GM21381 (cell line): Measurements from ENCODE around the gene SPECC1.

Source experiments
- ATAC-seq: cut with Tn5 transposase; IDR thresholded peaks from one replicate; pipeline ENCODE4 v1.9.1; 2021; ENCODE audit warnings: mild to moderate bottlenecking, moderate library complexity; ENCODE audit not compliant: unreplicated experiment

Gene SPECC1

DNA sequence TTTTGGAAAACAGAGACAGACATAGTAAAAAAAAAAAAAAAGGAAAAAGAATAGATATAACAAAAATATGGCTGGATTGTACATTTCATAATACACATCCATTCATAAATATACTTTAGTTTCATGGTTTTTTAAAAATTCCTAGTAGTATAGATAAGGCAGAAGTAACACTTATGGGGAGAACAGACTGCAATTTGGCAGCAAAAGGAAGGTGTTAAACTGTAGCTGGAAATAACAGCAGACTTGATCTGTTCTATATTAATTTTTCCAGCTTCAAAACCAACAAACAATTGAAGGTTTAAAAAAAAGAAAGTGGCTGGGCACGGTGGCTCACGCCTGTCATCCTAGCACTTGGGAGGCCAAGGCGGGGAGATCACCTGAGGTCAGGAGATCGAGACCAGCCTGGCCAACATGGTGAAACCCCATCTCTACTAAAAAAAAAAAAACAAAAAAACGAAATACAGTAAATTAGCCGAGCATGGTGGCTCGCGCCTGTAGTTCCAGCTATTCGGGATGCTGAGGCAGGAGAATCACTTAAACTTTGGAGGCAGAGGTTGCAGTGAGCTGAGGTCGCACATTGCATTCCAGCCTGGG is 191.8 kb downstream of the SPECC1 start:
- no peak for ATAC-seq

DNA sequence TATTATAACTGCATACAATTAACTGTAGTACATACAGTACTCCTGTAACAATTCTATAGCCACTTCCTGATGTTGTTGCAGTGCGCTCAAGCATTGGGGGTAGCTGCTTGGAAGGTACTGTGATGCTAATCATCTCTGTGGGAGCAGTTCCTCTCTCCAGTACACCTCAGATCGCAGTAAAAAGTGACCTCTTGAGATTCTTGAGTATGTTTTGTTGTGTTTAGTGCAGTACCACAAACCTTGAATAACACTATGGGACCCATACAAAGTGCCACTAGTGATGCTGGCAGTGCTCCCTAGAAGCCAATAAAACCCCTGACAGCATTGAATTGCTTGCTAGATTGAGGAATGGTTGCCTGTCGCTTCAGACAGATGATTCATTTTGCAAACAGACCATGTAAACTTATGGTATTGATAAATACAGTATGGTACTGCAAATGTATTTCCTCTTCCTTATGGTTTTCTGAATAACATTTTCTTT is 193.0 kb downstream of the SPECC1 start:
- no peak for ATAC-seq

DNA sequence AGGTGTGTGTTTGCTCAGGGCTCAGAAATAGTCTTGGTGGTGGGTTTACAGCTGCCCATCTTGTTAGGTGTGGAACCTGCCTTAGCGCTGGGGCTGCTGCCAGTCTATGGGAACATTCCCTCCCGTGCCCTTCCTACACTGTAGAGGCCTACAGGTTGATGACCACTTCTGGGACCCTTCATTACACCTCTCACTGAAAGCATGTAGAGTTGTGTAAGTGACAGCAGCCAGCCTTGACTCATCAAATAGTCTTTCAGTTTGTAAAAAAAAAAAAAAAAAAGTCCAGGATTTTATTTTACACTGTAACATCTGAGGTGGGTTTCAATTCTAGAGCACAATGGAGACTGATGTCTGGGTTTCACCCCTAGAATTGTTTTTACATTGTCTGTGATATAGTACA is 193.9 kb downstream of the SPECC1 start:
- no peak for ATAC-seq

DNA sequence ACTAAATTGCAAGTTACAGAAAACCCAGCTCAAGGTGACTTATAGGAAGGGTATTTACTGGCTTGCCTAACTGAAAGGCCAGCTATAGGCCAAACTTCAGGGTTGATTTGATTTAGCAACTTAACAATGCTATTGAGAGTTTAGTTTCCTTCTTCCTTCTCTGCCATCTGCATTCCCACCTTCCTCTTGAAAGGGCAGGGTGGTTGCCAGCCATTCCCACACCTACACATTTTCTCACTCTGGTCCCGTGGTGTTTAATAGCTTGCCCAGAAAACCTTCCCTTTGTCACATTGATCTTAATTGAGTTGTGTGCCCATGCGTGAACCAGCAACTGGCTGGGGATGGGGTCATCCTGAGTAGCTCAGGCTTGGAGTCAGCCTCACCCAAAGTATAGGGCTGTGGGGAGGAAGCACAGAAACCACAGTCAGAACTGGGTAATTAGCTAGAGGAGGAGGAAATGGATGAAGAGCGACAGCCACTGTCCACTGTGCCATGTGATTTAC is 194.7 kb downstream of the SPECC1 start:
- ATAC-seq = no peak

DNA sequence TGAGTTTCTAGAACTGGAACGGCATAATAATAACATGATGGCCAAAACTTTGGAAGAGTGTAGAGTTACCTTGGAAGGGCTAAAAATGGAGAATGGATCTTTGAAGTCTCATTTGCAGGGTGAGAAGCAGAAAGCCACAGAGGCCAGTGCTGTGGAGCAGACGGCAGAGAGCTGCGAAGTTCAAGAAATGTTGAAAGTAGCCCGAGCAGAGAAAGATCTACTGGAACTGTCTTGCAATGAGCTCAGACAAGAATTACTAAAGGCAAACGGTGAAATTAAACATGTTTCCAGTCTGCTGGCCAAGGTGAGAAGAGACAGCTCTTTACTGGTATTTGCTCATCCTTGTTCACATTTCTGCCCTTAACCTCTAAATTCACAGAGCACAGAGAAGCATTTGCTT is 196.4 kb downstream of the SPECC1 start:
- ATAC-seq = no peak

DNA sequence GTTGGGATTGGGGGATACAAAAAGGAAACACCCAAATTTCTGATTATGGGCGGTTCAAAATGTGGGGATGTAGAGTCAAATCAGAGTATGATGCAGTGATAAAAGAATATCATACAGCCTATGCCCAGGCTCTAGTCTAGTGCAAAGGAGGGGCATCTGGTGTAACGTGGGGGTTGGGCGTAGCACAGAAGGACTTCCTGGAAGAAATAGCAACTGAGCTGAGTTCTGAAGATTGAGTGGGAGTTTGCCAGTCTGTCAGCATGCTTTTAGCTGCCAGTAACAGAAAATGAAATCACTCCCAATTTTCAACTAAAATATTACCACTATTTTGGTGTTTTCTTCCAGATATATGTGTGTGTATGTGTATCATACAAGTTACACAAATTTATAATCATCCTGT is 196.9 kb downstream of the SPECC1 start:
- no peak for ATAC-seq

DNA sequence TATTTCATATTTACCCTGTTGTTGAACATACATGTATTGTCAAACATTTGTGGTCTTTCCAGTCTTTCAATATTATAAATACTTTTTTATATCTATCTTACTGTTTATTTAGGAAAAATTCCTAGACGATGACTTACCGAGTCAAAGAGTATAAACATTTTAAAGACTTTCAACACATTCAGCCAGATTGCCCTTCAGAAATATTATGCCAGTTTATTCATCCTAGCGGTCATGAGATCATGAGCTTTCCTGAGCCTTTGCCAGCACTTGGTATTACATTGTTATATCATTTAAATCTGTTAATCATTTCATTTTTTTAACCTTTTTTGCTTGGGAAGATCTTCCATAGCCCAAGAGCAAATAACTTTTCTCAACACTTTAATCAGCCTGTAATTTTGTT is 197.4 kb downstream of the SPECC1 start:
- no peak for ATAC-seq

DNA sequence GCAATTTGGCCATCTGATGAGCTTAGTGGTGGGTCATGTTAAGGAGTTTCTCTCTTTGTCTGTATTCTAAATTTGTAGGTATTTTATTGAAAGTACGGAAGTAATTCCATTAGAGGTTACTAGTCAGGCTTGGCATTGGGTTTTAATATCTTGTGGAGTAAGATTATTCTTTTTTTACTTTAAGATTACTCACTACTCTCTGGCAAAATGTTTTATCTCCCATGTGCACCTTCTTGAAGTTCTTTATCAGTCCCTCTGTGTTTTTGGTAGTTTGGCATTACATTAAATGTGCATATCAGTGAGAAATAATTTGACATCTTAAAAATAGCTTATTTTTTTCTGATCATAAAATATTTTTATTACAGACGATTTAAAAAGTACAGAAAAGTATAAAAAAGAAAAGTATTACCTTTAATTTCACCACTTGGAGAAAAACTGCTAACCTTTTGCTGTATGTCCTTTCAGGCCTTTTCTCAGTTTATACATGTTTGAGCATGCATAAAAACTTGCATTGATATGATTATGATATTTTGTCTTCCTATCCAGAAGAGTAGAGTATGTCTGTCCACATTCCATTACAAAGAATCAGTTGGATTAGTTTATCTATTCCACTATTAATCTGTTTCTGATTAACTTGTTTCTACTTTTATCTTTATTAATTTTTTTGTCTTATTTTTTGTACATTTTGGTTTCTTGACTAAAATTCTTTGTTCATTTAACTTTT is 198.3 kb downstream of the SPECC1 start:
- no peak for ATAC-seq

DNA sequence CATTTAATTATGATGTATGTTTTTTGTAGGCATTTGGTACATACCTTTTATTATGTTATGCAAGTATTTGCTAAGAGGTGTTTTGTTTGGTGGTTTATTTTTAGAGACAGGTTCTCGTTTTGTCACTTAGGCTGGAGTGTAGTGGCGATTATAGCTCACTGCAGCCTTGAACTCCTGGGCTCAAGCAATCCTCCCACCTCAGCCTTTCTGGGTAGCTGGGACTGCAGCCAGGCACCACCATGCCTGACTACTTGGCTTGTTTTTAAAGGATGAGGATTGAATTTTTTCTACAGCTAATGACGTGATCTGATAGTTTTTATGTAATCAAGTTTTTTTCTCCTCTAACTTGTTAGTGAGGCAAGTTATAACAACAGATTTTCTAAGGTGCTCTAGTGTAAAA is 199.6 kb downstream of the SPECC1 start:
- no peak for ATAC-seq

DNA sequence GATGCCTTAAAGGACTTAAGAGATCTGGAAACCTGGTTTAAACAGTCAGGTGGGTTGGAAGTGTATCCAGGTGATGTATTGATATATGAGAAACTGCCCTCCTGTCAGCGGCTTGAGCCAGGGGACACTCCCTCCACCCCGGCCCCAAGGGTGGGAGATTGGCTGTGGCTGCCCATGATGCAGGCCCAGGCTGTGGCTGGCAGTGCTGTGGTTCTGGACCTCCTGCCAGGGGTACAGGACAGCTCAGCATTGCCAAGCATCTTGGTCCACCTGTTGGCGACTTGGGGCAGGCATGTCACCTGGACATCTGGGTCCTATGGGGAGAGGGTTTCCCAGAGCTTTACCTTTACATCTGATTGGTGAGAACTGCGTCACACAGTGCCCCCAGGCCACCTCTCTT is 201.0 kb downstream of the SPECC1 start:
- no peak for ATAC-seq

DNA sequence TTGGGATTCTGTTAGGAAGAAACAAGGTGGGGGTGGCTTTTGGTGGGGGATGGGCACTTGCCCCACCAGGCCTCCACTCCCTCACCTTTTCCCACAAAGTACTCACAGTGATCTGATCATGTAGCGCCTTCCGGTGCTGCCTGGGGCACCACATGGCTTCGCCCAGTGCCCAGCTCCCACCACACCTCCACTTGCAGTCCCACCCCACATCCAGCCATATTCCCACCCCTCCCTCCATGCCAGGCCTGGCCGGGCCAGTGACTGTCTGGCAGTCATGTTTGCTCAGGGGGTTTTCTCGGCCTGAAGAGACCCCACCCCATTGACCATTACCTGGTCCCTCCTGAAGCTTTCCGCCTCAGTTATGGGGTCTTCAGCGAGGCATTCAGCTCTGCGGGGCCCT is 201.5 kb downstream of the SPECC1 start:
- no peak for ATAC-seq

DNA sequence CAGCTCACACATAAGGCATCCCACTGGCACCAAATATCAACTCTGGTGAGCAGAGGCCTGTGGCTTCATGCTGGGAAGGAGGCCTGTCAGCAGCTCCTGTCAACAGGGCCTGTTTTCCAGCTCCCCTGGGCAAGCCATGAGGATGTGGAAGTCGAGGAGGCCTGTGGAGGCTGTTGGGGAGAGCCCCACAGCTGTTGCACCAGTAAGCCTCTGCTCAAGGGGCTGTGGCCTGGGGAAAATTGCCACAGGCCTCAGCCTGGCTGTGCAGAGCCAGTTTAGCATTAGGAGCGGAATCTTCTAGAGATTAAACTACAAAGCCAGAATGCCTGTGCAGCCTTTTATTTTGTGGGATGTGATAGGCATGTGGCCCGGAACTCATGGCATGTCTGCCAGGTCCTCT is 202.1 kb downstream of the SPECC1 start:
- no peak for ATAC-seq

DNA sequence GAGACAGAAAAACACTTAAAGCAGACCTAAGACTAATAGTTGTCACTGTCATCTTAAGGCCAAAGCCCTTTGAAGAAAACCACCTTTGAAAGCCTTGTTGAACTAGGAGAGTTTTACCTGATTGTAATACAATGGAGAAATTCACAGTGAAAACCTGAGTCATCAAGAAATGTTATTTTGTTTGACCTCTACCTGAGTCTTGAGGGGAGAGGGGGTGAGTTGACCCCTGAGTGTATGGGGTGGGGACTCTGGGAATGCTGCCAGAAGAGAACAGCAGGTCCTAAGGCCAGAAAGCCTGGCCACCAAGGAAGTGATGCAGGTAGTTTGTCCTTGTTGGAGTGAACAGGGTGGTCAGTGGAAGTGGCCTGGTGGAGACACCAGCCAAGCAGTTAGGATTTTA is 204.3 kb downstream of the SPECC1 start:
- no peak for ATAC-seq

DNA sequence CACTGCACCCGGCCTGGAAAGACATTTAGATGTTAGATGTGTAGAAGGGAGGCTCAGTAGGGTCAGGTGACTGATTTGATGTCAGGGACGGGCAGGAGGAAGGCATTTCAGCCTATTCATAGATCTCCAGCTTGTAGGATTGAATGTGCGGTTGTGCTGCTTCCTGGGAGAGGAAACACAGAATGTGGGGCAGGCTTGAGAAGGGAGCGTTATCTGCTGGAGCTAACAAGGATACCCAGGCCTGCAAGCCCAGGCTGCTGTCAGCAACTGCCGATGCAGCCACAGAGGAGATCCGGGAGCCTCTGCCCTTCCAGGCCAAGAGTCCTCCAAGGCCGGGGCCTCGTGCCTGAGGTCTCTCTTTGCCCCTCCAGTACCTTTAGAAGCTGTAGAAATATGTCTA is 205.6 kb downstream of the SPECC1 start:
- ATAC-seq = no peak

DNA sequence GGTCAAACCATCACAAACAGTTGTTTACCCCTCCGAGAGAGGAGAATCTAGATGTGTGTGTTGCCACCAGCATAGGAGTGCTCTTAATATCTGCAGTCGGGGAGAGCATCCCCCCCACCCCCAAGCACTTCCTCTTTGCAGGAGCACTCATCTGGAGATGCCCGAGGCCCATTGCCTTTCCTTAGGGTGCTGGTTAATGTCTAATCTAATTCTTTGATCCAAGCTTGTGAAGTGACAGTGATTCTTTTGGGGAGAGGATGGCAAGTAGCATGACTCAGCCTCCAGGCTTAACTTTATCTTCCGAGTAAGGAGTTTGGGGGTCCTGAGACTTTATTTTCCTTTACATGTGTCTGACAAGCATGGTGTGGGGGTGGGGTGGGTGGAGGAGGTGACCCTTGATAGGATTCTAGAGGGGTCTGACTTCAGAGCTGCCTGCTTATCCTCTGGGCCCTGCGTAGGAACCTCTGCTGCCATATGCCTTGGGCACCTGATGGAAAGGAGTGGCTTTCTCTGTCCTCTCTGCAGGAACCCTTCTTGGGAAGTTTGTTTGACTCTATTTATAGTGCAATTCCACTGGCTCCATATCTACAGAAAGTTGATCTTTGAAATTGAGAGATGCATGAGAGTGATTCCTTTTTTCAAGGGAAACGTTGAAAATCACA is 207.1 kb downstream of the SPECC1 start:
- ATAC-seq = no peak

DNA sequence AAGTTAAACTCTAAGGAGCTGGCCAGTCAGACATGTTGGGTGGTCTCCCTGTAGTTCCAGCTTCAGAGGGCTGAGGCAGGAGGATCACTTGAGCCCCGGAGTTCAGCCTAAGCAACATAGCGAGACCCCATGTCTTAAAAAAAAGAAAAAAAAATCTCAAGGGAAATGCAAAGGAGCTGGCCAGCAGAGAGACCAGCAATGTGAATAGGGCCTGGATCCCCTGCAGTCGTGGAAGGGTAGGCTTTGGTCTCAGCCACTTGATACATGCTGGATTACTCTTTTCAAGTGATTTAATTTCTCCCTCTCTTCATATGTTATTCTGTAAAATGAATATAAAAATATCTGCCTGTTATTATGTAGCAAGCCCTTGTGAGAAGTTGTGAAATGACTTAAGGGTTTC is 207.7 kb downstream of the SPECC1 start:
- ATAC-seq = no peak

DNA sequence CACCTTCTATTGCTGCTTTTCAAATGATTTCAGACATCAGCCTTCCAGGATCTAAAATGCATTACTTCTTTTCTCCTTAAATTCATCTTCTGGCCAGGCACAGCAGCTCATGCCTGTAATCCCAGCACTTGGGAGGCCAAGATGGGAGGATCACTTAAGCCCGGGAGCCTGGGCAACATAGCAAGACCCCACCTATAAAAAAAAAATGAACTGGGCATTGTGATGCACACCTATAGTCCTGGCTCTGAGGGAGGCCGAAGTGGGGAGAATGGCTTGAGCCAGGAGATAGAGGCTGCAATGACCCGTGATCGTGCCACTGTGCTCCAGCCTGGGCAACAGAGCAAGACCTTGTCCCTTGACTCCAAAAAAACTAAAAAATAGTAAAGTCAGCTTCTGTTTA is 208.5 kb downstream of the SPECC1 start:
- ATAC-seq = no peak

DNA sequence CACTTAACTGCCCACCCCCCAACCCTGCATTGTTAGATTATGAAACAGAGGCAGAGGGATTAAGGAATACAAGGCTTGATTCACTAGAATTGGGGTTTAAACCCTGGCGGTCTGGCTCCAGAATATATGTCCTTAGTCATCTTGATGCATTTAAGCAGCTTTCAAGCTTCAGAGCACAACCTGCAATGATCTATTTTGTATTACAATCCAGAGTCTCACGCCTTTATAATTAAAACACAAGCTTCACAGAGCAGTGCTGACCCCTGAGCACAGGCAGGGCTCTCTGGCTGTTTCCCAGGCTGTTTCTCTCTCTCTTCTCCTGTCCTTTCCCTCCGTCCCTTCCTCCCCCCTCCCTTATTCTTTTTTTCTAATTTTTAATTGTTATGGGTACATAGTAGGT is 209.1 kb downstream of the SPECC1 start:
- no peak for ATAC-seq

DNA sequence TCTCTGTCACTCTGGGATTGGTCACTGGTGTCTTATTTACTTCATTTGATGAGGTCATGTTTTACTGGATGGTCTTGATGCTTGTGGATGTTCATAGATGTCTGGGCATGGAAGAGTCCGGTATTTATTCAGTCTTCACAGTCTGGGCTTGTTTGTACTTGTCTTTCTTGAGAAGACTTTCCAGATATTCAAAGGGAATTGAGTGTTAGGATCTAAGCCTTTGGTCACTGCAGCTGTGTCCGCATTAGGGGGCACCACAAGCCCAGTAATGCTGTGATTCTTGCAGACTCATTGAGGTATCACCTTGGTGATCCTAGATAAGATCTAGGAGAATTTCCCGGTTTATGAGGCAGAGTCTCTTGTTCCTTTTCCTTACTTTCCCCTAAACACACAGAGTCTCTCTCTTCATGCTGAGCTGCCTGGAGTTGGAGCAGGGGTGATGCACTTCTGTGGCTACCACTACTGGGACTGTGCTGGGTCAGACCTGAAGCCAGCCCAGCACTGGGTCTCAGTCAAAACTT is 214.7 kb downstream of the SPECC1 start:
- no peak for ATAC-seq

DNA sequence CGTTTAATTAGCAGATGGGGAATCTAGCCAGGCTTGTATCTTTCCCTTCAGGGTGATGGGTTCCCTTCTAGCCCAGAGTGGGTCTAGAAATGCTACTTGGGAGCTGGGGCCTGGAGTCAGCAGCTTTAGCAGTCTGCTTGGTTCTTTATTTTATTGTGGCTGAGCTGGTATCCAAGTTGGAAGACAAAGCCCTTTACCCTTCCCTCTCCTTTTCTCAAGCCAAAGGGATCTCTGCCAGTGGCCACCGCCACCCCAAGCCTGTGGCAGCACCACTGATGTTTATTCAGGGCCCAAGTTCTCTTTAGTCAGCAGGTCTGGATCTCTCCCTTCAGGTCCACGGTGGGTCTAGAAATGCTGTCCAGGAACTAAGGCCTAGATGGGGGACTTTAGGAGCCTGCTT is 215.2 kb downstream of the SPECC1 start:
- ATAC-seq = no peak

DNA sequence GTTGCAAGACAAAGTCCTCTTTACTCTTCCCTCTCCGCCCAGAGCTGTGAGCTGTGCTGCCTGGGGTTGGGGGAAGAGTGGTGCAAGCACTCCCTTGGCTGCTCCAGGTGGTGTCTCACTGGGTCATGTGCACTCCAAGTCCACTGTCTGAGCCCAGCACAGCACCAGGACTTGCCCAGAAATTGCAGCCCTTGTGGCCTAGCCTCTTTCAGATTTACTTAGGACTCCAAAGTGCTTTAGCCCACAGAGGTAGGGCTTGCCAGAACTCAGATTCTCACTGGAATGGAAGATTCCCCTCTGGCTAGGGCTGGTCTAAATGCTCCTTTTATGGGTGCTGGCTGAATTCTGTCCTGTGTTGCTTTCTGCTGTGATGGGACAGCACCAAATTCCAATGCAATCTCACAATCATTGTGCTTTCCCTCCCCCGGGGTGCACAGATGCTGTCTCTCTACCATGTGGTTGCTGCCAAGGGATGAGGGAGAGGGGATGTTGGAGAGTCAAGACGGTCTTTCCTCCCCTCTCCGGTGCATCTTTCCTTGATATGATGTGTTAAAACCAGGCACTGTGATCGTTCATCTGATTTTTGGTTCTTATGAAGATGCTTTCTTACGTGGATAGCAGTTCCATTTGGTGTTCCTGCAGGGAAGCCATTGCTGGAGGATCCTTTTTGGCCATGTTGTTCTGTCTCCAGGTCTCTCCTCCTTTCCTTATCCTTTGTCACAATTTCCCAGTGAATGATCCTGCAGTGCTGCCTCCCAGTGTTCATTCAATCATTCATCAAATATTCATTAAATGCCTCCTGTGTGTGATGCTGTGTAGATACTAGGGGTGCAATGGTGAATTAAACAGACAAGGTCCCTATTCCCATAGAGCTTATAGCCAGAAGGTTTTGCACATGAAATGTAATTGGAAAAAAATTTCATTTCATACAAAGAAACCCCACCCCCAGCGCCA is 216.3 kb downstream of the SPECC1 start:
- no peak for ATAC-seq
